ENCODE results near the gene EVX1. TPM values are rescaled to one million over a fixed set of nuclear protein-coding genes. Genes with fewer than 3 reads are reported as not detected.

Gene EVX1
- total RNA-seq, 1 experiment from 2014 or later, result not detected

GRCh38 chr7:27205325-27206280, 37.0 kb upstream of the EVX1 start:
- peak; percentile 81 for DNase-seq (ENCODE audit: low spot score)

- DNase-seq (ENCODE audit: low spot score), result peak; percentile 77
Observed at GRCh38 chr7:27207348-27207985, 35.1 kb upstream of the EVX1 start.

GRCh38 chr7:27208998-27209397, 33.6 kb upstream of the EVX1 start:
- no peak for DNase-seq (ENCODE audit: low spot score)

GRCh38 chr7:27209933-27210440, 32.6 kb upstream of the EVX1 start:
- DNase-seq (ENCODE audit: low spot score), result no peak

GRCh38 chr7:27210441-27211083, 32.0 kb upstream of the EVX1 start:
- peak; percentile 82 for DNase-seq (ENCODE audit: low spot score)

- no peak for DNase-seq (ENCODE audit: low spot score)
Observed at GRCh38 chr7:27211084-27211446, 31.5 kb upstream of the EVX1 start.

GRCh38 chr7:27211764-27212204, 30.8 kb upstream of the EVX1 start:
- no peak for DNase-seq (ENCODE audit: low spot score)

GRCh38 chr7:27212497-27213432, 29.8 kb upstream of the EVX1 start:
- no peak for DNase-seq (ENCODE audit: low spot score)

- no peak for DNase-seq (ENCODE audit: low spot score)
Observed at GRCh38 chr7:27213433-27214238, 29.0 kb upstream of the EVX1 start.

- no peak for DNase-seq (ENCODE audit: low spot score)
Observed at GRCh38 chr7:27214239-27214950, 28.2 kb upstream of the EVX1 start.

GRCh38 chr7:27215356-27215755, 27.2 kb upstream of the EVX1 start:
- no peak for DNase-seq (ENCODE audit: low spot score)

- no peak for DNase-seq (ENCODE audit: low spot score)
Observed at GRCh38 chr7:27217951-27218350, 24.7 kb upstream of the EVX1 start.

GRCh38 chr7:27219821-27220220, 22.8 kb upstream of the EVX1 start:
- DNase-seq (ENCODE audit: low spot score), result no peak

GRCh38 chr7:27220440-27220955, 22.1 kb upstream of the EVX1 start:
- no peak for DNase-seq (ENCODE audit: low spot score)

- DNase-seq (ENCODE audit: low spot score), result no peak
Observed at GRCh38 chr7:27221201-27221797, 21.3 kb upstream of the EVX1 start.

- no peak for DNase-seq (ENCODE audit: low spot score)
Observed at GRCh38 chr7:27223941-27224575, 18.5 kb upstream of the EVX1 start.

GRCh38 chr7:27224983-27225934, 17.3 kb upstream of the EVX1 start:
- DNase-seq (ENCODE audit: low spot score), result no peak

All from HT-29 (cell line).